Stimulated activated CD4-positive, alpha-beta T cell treated with anti-CD3 and anti-CD28 coated beads, Interleukin-1b, Interleukin-23, amount 100 ng/mL, for 24 hours (primary cell): Measurements from ENCODE around the gene MST1R.
A peak's percentile ranks its signal among the peaks of the same experiment; 100 is the strongest.

Experiments used
- DNase-seq, 4 experiments: peaks; one replicate each; pipeline ENCODE4 v3.0.0-alpha.2; 2020; ENCODE audit warnings: low read depth in 4 of 4, low spot score in 1 of 4

Gene MST1R

DNA sequence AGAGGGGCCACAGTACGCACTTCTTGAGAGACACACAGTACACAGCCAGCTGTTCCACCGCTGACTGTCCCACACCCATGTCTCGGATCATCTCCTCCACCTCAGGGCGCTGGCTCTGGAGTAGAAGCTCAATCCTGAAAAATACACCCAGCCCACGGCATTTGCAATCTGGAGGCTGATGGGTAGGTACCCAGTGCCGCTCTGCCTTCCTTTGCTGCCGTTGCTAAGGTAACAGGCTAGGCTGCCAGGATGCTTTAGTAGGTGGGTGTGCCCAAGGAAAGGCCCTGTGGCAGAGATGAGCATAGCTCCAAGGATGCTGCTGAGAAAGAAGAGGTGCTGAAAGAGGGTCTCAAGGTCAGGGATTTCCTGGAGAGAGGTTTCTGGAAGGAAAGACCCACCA lies 61.9 kb downstream of the MST1R start:
- DNase-seq: no peak

DNA sequence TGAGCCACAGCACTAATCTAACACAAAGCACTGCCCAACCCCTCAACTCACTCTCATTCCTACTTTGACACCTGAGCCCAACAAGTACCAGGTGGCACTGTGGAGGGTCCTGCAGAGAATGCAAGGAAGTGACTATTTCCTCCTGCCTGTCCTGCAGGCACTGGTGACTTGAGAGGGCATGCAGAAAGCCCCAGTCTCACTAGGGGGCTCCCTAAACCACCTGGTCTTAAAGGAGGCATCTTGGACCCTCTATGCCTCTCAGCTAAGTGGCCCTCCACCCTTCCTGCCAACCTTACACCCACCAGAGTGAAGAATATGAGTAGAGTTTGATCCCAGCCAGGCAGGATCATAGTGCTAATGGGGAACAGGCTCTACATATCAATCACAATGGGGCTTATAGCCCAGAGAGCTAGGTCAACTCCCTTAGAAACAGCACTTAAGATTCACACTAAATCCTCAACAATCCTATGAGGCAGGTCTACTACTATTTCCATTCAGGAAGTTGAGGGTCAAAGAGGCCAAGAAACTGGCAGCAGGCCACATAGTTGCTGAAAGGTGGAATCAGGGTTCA lies 62.5 kb downstream of the MST1R start:
- no peak for DNase-seq

DNA sequence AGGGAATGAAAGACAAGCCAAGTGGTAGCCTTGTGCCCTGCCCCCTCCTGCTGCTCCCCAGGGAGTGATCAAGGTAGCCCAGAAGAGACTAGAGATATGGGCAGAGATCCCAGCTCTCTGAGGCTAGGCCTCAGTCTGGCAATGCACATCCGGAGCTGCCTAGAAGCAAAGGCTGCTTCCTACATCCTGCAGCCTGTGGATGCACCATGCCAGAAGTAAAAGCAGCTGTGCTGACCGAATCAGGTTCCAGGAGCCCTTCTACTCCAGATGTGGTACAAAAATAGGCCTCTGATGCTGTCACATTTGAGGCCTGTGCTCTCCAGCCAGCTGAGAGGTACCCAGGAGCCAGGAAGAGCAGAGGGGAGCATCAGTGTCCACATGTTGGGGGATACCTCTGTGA lies 63.3 kb downstream of the MST1R start:
- DNase-seq: no peak

GRCh38 chr3:49839193-49839809 lies 64.4 kb downstream of the MST1R start:
- DNase-seq: peak; percentile 58 to 67 (median 62)
